Stomach (tissue), 9 donors: ENCODE measurements around the gene TMEM240. TPM values are rescaled to one million over a fixed set of nuclear protein-coding genes. Genes with fewer than 3 reads are reported as not detected.
"Not testable (repeated sequence)": the region's sequence is repeated elsewhere in the genome, so short reads cannot be mapped to it uniquely, and the experiment has no call there.

Experiments used
- DNase-seq, 2 donors: peaks; one replicate each; pipeline versions ENCODE4 v3.0.0 to v3.0.0-alpha.2; 2013 to 2019
- H3K27ac ChIP-seq, 5 donors: fragments of 200-600 bp in 4 of 5; sonication (generic) in 4 of 5; one replicate each; pipeline ENCODE4 v1.5.1; 2013 to 2019; ENCODE audit warnings: mild to moderate bottlenecking in 1 of 5, moderate library complexity in 1 of 5
- H3K27me3 ChIP-seq, 3 donors: fragments of 200-600 bp; sonication (generic); one replicate each; pipeline ENCODE4 v1.5.1; 2017 to 2019; ENCODE audit warnings: mixed run types in 1 of 3
- H3K36me3 ChIP-seq, 4 donors: fragments of 200-600 bp; sonication (generic); 1 replicate in 3 of 4; 2 replicates in 1 of 4; pipeline ENCODE4 v1.5.1; 2016 to 2019
- H3K4me1 ChIP-seq, 4 donors: fragments of 200-600 bp; sonication (generic); one replicate each; pipeline ENCODE4 v1.5.1; 2016 to 2019
- H3K4me3 ChIP-seq, 4 donors: fragments of 200-600 bp; sonication (generic) in 3 of 4; one replicate each; pipeline ENCODE4 v1.5.1; 2016 to 2019; ENCODE audit warnings: mild to moderate bottlenecking in 1 of 4
- H3K9me3 ChIP-seq, 4 donors: fragments of 200-600 bp; sonication (generic); one replicate each; pipeline ENCODE4 v1.5.1; 2016 to 2019
- CTCF ChIP-seq, 7 experiments: fragments of 450-650 bp in 4 of 7; fragments of 200-600 bp in 3 of 7; sonication (generic) in 3 of 7; IDR thresholded peaks; one replicate each; pipeline ENCODE4 v1.5.1; 2016 to 2019; ENCODE audit warnings: antibody characterized with exemption in 7 of 7, control low read depth in 2 of 7, mild to moderate bottlenecking in 1 of 7
- EP300 ChIP-seq: sonication (generic); formaldehyde crosslinking; IDR thresholded peaks from one replicate; pipeline ENCODE4 v1.6.1; 2017; ENCODE audit warnings: antibody characterized with exemption
- POLR2A ChIP-seq, 4 donors: fragments of 450-650 bp; IDR thresholded peaks; one replicate each; pipeline ENCODE4 v1.6.1; 2016; ENCODE audit warnings: antibody characterized with exemption in 4 of 4, control low read depth in 2 of 4, mild to moderate bottlenecking in 1 of 4, moderate library complexity in 1 of 4
- POLR2AphosphoS5 ChIP-seq, 3 donors: sonication (generic); formaldehyde crosslinking; IDR thresholded peaks; one replicate each; pipeline ENCODE4 v1.6.1; 2016; ENCODE audit warnings: antibody characterized with exemption in 3 of 3
- WGBS, 5 donors: extraction: QIAGEN DNeasy Blood & Tissue Kit in 3 of 5; methylation state at CpG; one replicate each; pipeline versions ENCODE4 v1.1.5 to v1.1.7; 2013 to 2018; 5-methylcytosine and 5-hydroxymethylcytosine counted together
- intact Hi-C: fragments of 100-400 bp; cut with DNase I; formaldehyde crosslinking; loops from one replicate; pipeline ENCODE4 v1.15.1; 2023; ENCODE audit warnings: low total_unique reads
- polyA plus RNA-seq, 3 donors: library from polyadenylated mRNA; stranded (reverse); fragments of 200-250 nt; gene quantifications; one replicate each; pipeline ENCODE4 v1.2.3, GENCODE V29; 2013
- total RNA-seq, 5 donors: library from RNA; depleted of rRNA; stranded (reverse); fragments of >200 nt; gene quantifications; one replicate each; pipeline versions ENCODE4 v1.1.0 to v1.2.3, GENCODE V29; 2014 to 2016
- donor health status: healthy with polysubstance abuse.
- donor health status: Bipolar disorder and iron deficiency.
- donor health status: healthy.

TMEM240 gene
- total and polyA plus RNA-seq, 8 donors: 1.8 to 10.3 (median 3.5) TPM; not detected in 3

- H3K27ac ChIP-seq, H3K27me3 ChIP-seq, H3K9me3 ChIP-seq, intact Hi-C loops, DNase-seq: not testable (repeated sequence)
- peaks cover 0 to 23% (median 17%) of the 10 kb centered on the region in 4 donors for H3K4me1 ChIP-seq
- WGBS, 5 donors: 78 to 82% (median 80%) methylated on average over 3 to 17 of the region's 18 CpGs
- peak overlapping the region in 1 of 4 donors; percentile 66 for H3K4me3 ChIP-seq
- peaks cover 7 to 30% (median 22%) of the 10 kb centered on the region in 4 donors for H3K36me3 ChIP-seq
Measured at GRCh38 chr1:1513675-1514074, 26.7 kb downstream of the TMEM240 start.

GRCh38 chr1:1512425-1512824, 28.0 kb downstream of the TMEM240 start:
- H3K4me3 ChIP-seq: peak overlapping the region; percentile 66 to 89 (median 79)
- H3K4me1 ChIP-seq: peaks cover 0 to 23% (median 17%) of the 10 kb centered on the region in 4 donors
- WGBS, 5 donors: 0 to 1% (median 0%) methylated on average over 11 to 44 of the region's 52 CpGs; no CpG with 5 or more reads in 1 of the 5 donors
- H3K27ac ChIP-seq: peak overlapping the region in 4 of 5 donors; percentile 52 to 96 (median 92)
- intact Hi-C loops, H3K9me3 ChIP-seq, H3K27me3 ChIP-seq, DNase-seq: not testable (repeated sequence)
- H3K36me3 ChIP-seq: peaks cover 0 to 19% (median 10%) of the 10 kb centered on the region in 4 donors

GRCh38 chr1:1511533-1512285, 28.7 kb downstream of the TMEM240 start, which contains the start of gene ATAD3A:
ATAD3A (plus strand) TSS chr1:1512162; CDS start chr1:1512269, 107 bp downstream.
- Histone ChIP-seq H3K9me3 (no peaks in the 10 kb centered on the region), H3K27ac (peak within 1 kb of the TSS; percentile 91 to 97 (median 95)), H3K4me3 (peak within 1 kb of the TSS; percentile 66 to 89 (median 79)), H3K36me3 (peaks cover 0 to 15% (median 6%) of the 10 kb centered on the region in 4 donors), H3K27me3 (no peaks in the 10 kb centered on the region), H3K4me1 (peaks cover 0 to 23% (median 17%) of the 10 kb centered on the region in 4 donors)
- intact Hi-C loops: no loop called here
- TF ChIP-seq CTCF (IDR thresholded peaks at IDR 0.05) (peak in 1 of 7 experiments; percentile 30), EP300 (no peak), POLR2A (IDR thresholded peaks at IDR 0.05) (no peak), POLR2AphosphoS5 (IDR thresholded peaks at IDR 0.05) (peak; percentile 88 to 97 (median 93))
- peak; percentile 99 for DNase-seq
- 0 to 1% (median 1%) methylated on average over 76 to 99 of the region's 99 CpGs; no CpG with 5 or more reads in 1 of the 5 donors for WGBS, 5 donors

- peaks cover 0 to 8% (median under 1%) of the 10 kb centered on the region in 4 donors for H3K36me3 ChIP-seq
- intact Hi-C loops: no loop called here
- peak in 1 of 2 donors; percentile 59 for DNase-seq
Measured at GRCh38 chr1:1510912-1511532, 29.4 kb downstream of the TMEM240 start.

GRCh38 chr1:1509465-1509850, 31.0 kb downstream of the TMEM240 start:
- intact Hi-C loops, H3K36me3 ChIP-seq, H3K9me3 ChIP-seq, DNase-seq, H3K27ac ChIP-seq, H3K27me3 ChIP-seq, H3K4me3 ChIP-seq: not testable (repeated sequence)
- WGBS, 5 donors: 74 to 85% (median 80%) methylated on average over 14 to 20 of the region's 21 CpGs
- peaks cover 9 to 37% (median 26%) of the 10 kb centered on the region in 4 donors for H3K4me1 ChIP-seq

More at GRCh38 chr1:1510912-1511532, 29.4 kb downstream of the TMEM240 start:
- WGBS, 5 donors: 7 to 21% (median 10%) methylated on average over 11 to 17 of the region's 17 CpGs
- TF ChIP-seq CTCF (IDR thresholded peaks at IDR 0.05) (no peak), POLR2A (IDR thresholded peaks at IDR 0.05) (no peak)
- no peaks in the 10 kb centered on the region for H3K9me3 ChIP-seq
- H3K4me1 ChIP-seq: peaks cover 0 to 23% (median 18%) of the 10 kb centered on the region in 4 donors
- no peaks in the 10 kb centered on the region for H3K27me3 ChIP-seq
- H3K27ac ChIP-seq: peak overlapping the region; percentile 91 to 97 (median 95)
- peak overlapping the region; percentile 66 to 89 (median 79) for H3K4me3 ChIP-seq

GRCh38 chr1:1508775-1509464, 31.5 kb downstream of the TMEM240 start:
- H3K4me3 ChIP-seq, H3K36me3 ChIP-seq, H3K9me3 ChIP-seq, intact Hi-C loops, H3K27ac ChIP-seq, DNase-seq, H3K27me3 ChIP-seq: not testable (repeated sequence)
- 70 to 85% (median 80%) methylated on average over 2 to 34 of the region's 34 CpGs for WGBS, 5 donors
- peaks cover 9 to 32% (median 26%) of the 10 kb centered on the region in 4 donors for H3K4me1 ChIP-seq
